Left forelimb (tissue), 1 donor: ENCODE data around the gene PLXDC2.

ENCODE experiments used
- DNase-seq: peaks from one replicate; pipeline ENCODE4 v3.0.0-alpha.2; 2018; ENCODE audit warnings: low spot score

PLXDC2 gene

GRCh38 chr10:19857876-19858275, 41.6 kb downstream of the PLXDC2 start:
- no peak for DNase-seq

- no peak for DNase-seq
Observed at GRCh38 chr10:19860107-19860506, 43.9 kb downstream of the PLXDC2 start.

GRCh38 chr10:19862811-19863515, 46.7 kb downstream of the PLXDC2 start:
- DNase-seq, result no peak

GRCh38 chr10:19865676-19866075, 49.4 kb downstream of the PLXDC2 start:
- no peak for DNase-seq

DNA sequence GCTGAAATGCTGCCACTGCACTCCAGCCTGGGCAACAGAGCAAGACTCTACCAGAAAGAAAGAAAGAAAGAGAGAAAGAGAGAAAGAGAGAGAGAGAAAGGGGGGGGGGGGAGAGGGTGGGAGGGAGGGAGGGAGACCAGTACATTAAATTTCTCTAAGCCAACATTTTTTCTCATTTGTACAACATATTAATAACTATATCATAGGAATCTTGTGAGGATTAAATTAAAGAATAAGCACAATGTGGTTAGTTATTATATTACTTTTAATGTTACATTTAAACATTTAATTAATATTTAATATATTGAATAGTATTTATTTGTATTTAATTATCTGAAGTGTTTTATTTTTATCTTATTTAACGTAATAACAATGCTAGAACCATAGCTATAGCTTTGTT, 53.1 kb downstream of the PLXDC2 start:
- no peak for DNase-seq

DNA sequence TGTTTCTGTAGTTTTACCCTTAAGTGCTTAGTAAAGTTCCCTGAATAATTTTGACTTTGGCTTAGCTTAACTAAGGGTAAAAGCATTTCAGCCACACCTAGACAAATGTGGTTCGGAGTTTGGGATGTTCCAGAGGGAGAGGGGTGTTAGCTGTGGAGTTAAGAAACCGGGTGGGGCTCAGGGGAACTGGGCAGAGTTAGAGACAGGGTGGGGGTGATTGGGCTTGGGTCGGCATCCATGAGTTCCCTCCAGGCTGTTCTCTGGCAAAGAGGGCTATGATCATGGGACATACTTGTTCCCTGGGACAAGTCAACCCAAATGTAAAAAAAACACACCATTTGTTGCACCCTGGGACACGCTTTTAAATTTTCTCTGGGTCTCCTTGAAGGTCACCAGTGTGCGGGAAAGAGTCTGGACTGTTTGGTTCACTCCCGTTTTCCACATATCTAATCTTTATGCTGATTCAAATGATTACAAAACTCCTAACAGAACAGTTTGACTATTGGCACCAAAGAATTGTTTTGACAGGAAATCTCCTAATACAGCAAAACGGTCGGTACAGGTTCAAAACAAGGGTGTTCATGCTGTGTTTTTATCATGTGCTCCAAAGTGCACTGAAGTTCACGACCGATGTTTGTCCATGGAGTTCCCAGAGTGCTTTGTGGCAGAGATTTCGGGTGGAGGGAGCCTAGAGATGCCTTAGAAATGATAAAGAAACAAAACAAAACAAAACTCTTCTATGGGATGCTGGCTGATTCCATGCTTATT, 56.5 kb downstream of the PLXDC2 start:
- DNase-seq, result no peak

GRCh38 chr10:19874190-19874589, 58.0 kb downstream of the PLXDC2 start:
- DNase-seq, result no peak

DNA sequence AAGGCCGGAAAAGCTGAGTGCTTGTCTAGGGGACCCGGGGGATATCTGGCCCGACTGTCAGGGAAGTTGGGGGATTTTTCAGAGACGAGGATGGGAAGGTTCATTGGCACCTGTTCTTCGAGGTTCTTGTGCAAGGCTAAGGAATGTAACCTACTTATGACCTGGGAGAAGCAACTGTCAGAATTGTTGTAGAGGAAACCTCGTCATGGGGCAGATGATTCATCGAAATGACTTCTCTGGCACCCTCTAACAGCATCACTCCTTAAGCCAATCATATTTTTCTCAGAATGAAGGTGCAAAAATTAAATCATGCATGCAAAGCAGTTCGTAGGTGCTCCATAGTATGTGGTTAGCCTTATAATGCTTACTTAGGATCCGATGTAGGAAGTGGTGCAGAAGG, 58.6 kb downstream of the PLXDC2 start:
- DNase-seq, result no peak

- no peak for DNase-seq
Observed at GRCh38 chr10:19876570-19876969, 60.3 kb downstream of the PLXDC2 start.

- DNase-seq, result no peak
Observed at GRCh38 chr10:19877466-19878255, 61.4 kb downstream of the PLXDC2 start.

DNA sequence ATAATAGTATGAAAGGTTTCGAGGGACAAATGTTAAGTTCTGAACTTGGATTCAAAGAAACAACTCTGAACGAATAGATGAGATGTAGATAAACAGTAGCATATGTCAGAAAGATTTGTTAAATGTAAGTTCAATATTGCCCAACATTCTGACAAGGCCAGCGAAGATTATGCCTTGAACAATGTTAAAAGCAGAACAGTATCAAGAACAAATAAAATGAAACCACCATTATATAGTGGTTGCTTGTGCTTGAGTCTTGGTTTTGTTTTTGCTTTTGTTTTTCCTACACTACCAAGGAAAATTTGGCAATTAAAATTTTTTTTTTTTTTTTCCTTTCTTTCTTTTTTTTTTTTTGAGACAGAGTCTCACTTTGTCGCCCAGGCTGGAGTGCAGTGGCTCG, 66.4 kb downstream of the PLXDC2 start:
- DNase-seq, result no peak

DNA sequence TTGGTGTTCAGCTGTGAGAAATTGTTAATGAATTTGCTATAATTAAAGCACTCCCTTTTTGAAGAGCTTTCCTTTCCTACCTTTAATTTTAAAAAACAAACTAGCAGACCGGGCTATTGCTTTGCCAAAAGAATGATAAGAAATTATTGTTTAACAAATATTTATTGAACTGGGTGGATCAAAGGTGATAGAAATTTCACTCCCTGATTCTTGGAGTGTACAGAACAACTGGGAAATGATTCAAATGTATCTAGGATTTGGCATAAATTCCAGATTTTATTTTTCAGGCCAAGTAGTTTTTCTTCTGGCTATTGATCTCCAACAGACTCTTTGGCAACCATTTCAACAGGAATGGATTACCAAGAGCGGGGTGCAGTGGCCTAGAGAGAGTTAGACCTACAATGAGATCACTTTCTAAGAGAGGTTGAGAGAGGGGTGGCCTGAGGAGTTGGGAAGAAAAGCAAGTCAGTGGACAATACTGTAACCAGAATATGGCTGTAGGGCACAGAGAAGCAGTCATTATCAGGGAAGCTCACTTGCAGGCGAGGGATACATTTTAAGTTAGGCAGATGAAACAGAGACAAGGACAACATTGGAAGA, 71.9 kb downstream of the PLXDC2 start:
- no peak for DNase-seq

GRCh38 chr10:19889256-19889655, 73.0 kb downstream of the PLXDC2 start:
- no peak for DNase-seq

DNA sequence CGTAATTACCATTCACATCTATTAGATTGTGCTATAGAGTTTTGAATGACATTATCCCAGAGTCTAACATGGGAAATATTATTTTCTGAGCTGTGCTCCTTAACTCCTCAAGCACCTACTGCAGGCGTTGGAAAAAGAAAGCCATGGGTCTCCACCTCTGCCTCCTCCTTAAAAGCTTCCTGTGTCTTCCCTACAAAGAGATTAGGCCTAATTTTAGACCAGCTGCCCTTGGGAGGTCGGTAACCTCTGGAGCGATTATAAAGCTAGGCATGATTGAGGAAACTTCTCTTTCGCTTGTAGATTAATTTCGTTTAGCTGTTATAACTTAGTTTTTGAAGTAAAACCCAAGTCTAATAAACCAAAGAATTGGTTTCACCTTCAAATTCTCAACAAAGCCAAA, 75.2 kb downstream of the PLXDC2 start:
- DNase-seq, result no peak

DNA sequence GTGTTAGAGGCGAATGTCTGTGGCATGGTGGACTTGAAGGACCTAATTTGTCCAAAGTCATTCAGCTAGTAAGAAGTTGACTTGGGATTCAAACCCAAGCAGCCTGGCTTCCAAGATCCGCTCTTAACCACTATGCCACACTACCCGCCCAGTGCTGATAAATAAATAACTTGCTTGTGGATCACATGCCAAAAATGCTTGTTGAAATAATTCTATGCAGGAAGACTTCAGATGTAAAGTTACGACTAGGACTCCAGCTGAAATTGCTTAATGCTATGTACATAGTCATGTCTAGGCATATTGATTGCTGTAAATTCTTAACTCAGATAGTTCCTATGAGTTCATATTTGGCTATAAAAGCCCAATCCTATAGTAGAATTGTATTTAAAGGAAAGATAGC, 76.0 kb downstream of the PLXDC2 start:
- DNase-seq, result no peak

DNA sequence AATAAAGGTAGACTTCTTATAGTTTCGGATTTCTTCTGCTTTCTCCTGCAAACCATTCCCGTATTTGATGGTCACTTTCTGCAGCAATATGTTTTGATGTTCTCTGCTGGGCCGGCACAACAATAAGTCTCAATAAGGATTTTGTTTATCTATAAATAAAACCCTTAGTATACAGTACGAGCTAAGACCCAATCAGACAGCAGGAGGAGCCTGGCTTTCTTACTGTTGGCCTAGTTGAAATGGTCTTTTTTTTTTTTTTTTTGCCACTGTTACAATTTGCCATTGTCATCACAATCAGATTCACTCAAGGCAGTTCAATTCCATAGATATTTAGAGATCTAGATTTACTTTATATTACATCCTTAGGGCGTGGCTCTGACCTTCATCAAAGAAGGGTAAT, 76.4 kb downstream of the PLXDC2 start:
- DNase-seq, result no peak

DNA sequence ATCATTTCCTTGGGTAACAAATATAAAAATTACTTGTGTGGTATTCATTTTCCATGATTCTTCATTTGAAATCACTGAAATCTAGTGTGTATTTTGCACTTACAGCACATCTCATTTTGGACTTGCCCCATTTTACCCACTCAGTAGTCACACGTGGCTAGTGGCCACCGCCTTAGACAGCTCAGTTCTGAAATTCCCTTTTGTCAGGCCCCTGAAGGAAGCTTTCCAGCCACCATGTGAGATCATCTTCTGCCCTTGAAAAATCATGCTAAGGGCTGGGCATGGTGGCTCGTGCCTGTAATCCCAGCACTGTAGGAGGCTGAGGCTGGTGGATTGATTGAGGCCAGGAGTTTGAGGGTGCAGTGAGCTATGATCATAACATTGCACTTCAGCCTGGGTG, 79.3 kb downstream of the PLXDC2 start:
- no peak for DNase-seq

- DNase-seq, result no peak
Observed at GRCh38 chr10:19902456-19902855, 86.2 kb downstream of the PLXDC2 start.

GRCh38 chr10:19904202-19904661, 88.0 kb downstream of the PLXDC2 start:
- DNase-seq, result no peak

DNA sequence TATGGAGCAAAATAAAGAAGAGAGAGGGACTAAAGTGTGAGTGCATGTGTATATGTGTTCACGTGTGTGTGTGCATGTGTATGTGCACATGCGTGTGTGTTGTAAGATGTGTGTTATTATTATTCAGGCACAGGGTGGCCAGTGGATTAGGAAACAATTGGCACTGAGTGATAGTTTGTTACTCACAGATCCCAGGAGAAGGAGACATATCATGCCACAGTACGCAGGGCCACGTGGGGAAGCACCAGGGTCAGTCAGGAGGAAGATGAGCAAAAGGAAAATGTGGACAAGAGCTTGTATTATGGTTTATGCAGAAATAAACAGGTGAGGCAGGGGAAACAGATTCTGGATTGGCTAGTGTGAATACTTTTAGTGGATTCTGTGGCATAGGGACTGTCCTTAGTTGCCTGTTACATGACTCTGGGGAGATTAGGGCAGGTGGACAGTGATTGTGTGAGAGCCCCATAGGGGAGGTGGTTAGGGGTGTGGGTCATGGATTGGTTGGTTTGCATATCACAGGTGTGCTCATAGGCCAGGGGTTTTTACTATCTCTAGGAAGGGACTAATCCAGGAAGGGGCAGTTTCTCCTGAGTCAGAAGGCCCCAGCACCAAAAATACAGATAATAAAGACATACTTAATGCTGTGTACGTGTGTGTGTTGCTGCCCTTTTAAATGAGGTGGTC, 90.0 kb downstream of the PLXDC2 start:
- DNase-seq, result no peak

- no peak for DNase-seq
Observed at GRCh38 chr10:19908991-19909696, 92.9 kb downstream of the PLXDC2 start.
